Skeletal muscle satellite cell (primary cell): ENCODE data around the gene MBD5.
A peak's percentile ranks its signal among the peaks of the same experiment; 100 is the strongest.

ENCODE experiments used
- H3K27me3 ChIP-seq: 2 replicates; pipeline ENCODE4 v1.7.0; 2013; ENCODE audit warnings: low read length; ENCODE audit not compliant: control insufficient read depth, insufficient read depth
- H3K36me3 ChIP-seq: 2 replicates; pipeline ENCODE4 v1.7.0; 2013; ENCODE audit warnings: mild to moderate bottlenecking, control low read depth, low read length; ENCODE audit not compliant: insufficient read depth
- H3K4me1 ChIP-seq: 2 replicates; pipeline ENCODE4 v1.7.0; 2013; ENCODE audit warnings: low read length; ENCODE audit not compliant: control insufficient read depth, insufficient read depth
- H3K4me2 ChIP-seq: 2 replicates; pipeline ENCODE4 v1.7.0; 2013; ENCODE audit warnings: mild to moderate bottlenecking, low read length
- H3K4me3 ChIP-seq: 2 replicates; pipeline ENCODE4 v1.7.0; 2013; ENCODE audit warnings: low read length
- H3K9ac ChIP-seq: 2 replicates; pipeline ENCODE4 v1.7.0; 2013; ENCODE audit warnings: mild to moderate bottlenecking, low read depth, low read length, moderate library complexity
- H3K9me3 ChIP-seq: replicated peaks from 2 replicates; pipeline ENCODE4 v1.7.0; 2013; ENCODE audit warnings: mild to moderate bottlenecking, control low read depth, low read length

MBD5 gene

DNA sequence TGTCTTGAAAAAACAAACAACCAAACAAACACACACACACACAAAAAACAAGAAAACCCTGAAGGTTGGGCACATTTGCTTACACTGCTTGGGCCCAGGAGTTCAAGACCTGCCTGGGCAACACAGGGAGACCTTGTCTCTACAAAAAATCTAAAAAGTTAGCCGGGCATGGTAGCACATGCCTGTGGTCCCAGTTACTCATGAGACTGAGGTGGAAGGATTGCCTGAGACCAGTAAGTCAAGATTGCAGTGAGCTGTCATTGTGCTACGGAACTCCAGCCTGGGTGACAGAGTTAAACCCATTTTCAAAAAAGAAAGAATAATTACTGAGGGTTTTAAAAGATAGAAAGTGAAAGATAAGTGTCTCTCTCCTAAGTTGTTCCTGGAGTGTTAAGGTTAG lies 103.4 kb downstream of the MBD5 start:
- Histone ChIP-seq H3K9me3 (no peaks in the 10 kb centered on the region), H3K4me1 (peaks cover 14% of the 10 kb centered on the region), H3K4me2 (no peak overlapping the region), H3K4me3 (no peak overlapping the region), H3K27me3 (no peaks in the 10 kb centered on the region), H3K36me3 (no peaks in the 10 kb centered on the region), H3K9ac (no peak overlapping the region)

DNA sequence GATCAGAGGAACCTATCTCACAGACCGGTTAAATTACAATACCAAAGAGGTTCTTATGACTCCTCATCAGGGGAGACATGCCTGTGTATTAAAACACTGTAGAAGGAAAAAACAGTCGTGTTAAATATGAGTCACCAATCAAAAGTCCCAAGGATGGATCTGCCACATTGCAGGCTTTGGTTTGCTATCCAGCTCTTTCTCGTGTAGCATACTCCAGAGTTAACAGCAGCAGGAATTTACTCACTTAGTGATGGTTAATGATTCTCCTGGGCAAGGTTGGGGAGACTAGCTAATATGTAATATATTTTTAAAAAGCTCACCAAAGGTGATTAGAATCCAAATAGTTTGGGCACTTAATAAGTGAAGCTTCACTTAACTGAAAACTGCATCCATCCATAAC lies 109.7 kb downstream of the MBD5 start:
- no peak overlapping the region for H3K4me3 ChIP-seq
- H3K9ac ChIP-seq: no peak overlapping the region
- no peaks in the 10 kb centered on the region for H3K9me3 ChIP-seq
- H3K27me3 ChIP-seq: no peaks in the 10 kb centered on the region
- H3K4me1 ChIP-seq: peaks cover 12% of the 10 kb centered on the region
- no peaks in the 10 kb centered on the region for H3K36me3 ChIP-seq
- no peak overlapping the region for H3K4me2 ChIP-seq

DNA sequence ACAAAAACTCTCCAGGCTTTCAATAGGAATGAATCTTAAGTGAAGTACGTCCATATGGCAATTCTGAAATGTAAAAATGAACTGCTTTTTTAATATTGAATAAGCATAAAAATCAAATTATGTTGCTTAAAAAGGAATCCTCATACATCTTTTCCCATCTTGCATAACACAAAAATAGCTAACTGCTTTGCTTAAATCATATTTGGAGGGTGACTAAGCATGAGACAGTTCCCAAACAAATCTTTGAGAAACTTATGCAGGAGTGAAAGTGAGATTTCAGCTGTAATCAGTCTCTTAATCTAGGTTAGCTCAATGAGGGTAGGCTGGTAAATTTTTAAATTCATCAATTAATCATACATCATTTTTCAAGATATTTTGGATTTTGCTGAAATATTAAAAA lies 111.5 kb downstream of the MBD5 start:
- H3K27me3 ChIP-seq: no peaks in the 10 kb centered on the region
- no peaks in the 10 kb centered on the region for H3K36me3 ChIP-seq
- H3K4me3 ChIP-seq: no peak overlapping the region
- H3K4me1 ChIP-seq: peaks cover 12% of the 10 kb centered on the region
- H3K4me2 ChIP-seq: peak overlapping the region; percentile 9
- H3K9me3 ChIP-seq: no peaks in the 10 kb centered on the region
- H3K9ac ChIP-seq: no peak overlapping the region

- Histone ChIP-seq H3K36me3 (no peaks in the 10 kb centered on the region), H3K9me3 (no peaks in the 10 kb centered on the region), H3K9ac (no peak overlapping the region), H3K4me2 (no peak overlapping the region), H3K4me3 (no peak overlapping the region), H3K27me3 (no peaks in the 10 kb centered on the region), H3K4me1 (peaks cover 6% of the 10 kb centered on the region)
Observed at GRCh38 chr2:148135705-148136104, 114.8 kb downstream of the MBD5 start.

- H3K27me3 ChIP-seq: no peaks in the 10 kb centered on the region
- no peak overlapping the region for H3K4me2 ChIP-seq
- no peak overlapping the region for H3K4me3 ChIP-seq
- peaks cover 4% of the 10 kb centered on the region for H3K4me1 ChIP-seq
- no peaks in the 10 kb centered on the region for H3K9me3 ChIP-seq
- no peaks in the 10 kb centered on the region for H3K36me3 ChIP-seq
- no peak overlapping the region for H3K9ac ChIP-seq
Observed at GRCh38 chr2:148136441-148136840, 115.5 kb downstream of the MBD5 start.

DNA sequence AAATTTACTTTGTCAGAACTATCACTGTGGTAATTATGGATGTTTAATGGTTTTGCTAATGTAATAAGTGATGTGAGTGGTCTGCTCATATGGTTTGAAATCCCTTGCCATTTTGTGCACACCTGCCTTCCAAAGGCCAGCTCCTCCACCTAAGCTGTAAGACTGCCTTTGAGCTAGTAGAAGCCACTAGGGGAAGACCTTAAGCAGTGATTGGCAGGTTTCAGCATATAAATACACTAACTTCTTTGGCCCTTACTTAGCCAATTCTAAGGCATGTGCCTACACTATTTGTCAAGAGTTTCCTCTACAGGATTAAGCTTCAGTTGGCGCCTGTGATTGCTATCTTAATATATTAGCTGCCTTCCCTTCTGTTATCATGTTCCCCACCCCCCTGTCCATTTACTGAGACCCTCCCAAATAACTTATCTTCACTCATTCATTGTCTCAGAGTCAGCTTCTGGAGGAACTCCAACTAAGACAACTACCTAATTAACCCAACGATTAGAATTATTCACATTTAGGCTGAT lies 141.1 kb downstream of the MBD5 start:
- no peaks in the 10 kb centered on the region for H3K4me1 ChIP-seq

DNA sequence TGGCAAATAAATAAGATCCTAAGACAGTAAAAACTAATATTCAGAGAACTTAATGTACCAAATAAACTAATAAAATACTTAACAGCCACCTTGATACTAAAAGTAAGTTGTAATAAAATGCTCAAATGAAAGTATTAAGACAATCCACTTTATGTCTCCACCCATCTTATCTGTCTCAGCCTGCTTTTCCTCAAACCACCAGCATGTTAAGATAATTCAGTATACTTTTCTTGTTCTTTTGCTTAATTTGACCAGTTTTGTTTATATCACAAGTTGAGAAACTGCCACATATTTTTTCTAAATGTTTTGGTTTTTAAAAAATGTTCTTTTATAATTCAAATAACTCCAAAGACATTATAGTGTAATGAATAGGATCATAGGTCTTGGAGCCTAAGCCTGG lies 142.0 kb downstream of the MBD5 start:
- no peak overlapping the region for H3K9ac ChIP-seq
- no peaks in the 10 kb centered on the region for H3K36me3 ChIP-seq
- H3K4me1 ChIP-seq: no peaks in the 10 kb centered on the region
- no peaks in the 10 kb centered on the region for H3K9me3 ChIP-seq
- no peak overlapping the region for H3K4me3 ChIP-seq
- no peak overlapping the region for H3K4me2 ChIP-seq
- no peaks in the 10 kb centered on the region for H3K27me3 ChIP-seq

More for the DNA sequence above, 141.1 kb downstream of the MBD5 start:
- Histone ChIP-seq H3K36me3 (no peaks in the 10 kb centered on the region), H3K27me3 (no peaks in the 10 kb centered on the region), H3K9ac (no peak overlapping the region), H3K4me2 (no peak overlapping the region), H3K9me3 (no peaks in the 10 kb centered on the region), H3K4me3 (no peak overlapping the region)

- Histone ChIP-seq H3K4me3 (no peak overlapping the region), H3K9ac (no peak overlapping the region), H3K27me3 (no peaks in the 10 kb centered on the region), H3K36me3 (no peaks in the 10 kb centered on the region), H3K4me2 (no peak overlapping the region), H3K4me1 (no peaks in the 10 kb centered on the region), H3K9me3 (no peaks in the 10 kb centered on the region)
Observed at GRCh38 chr2:148165975-148166374, 145.1 kb downstream of the MBD5 start.

DNA sequence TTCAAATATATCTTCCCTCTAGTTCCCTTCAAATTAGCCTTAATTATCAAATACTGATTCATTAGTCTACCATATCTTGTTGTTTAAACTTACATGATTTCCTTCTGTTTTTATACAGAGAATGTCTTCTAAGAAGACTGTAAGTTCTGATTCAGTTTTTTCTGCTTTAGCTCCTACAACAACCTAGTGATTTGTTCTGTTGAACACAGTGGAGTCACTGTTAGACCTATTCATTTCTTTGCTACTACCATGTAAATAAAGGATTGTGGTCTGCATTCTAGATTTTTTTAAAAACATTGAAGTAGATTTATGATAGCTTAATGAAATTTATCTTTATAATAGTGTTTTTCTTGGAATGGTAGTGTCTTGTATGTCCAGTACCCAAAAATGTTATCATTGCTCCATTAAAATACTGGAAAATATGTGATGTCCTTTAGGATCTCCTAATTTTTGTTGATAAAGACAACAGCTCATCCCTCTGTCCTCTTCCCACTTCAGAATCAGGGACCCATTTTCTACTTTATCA lies 146.4 kb downstream of the MBD5 start:
- Histone ChIP-seq H3K27me3 (no peaks in the 10 kb centered on the region), H3K9ac (no peak overlapping the region), H3K4me1 (no peaks in the 10 kb centered on the region), H3K4me3 (no peak overlapping the region), H3K9me3 (no peaks in the 10 kb centered on the region), H3K36me3 (no peaks in the 10 kb centered on the region), H3K4me2 (no peak overlapping the region)

- Histone ChIP-seq H3K27me3 (no peaks in the 10 kb centered on the region), H3K36me3 (no peaks in the 10 kb centered on the region), H3K4me2 (no peak overlapping the region), H3K9ac (no peak overlapping the region), H3K4me3 (no peak overlapping the region), H3K9me3 (no peaks in the 10 kb centered on the region), H3K4me1 (no peaks in the 10 kb centered on the region)
Observed at GRCh38 chr2:148167855-148168254, 147.0 kb downstream of the MBD5 start.

DNA sequence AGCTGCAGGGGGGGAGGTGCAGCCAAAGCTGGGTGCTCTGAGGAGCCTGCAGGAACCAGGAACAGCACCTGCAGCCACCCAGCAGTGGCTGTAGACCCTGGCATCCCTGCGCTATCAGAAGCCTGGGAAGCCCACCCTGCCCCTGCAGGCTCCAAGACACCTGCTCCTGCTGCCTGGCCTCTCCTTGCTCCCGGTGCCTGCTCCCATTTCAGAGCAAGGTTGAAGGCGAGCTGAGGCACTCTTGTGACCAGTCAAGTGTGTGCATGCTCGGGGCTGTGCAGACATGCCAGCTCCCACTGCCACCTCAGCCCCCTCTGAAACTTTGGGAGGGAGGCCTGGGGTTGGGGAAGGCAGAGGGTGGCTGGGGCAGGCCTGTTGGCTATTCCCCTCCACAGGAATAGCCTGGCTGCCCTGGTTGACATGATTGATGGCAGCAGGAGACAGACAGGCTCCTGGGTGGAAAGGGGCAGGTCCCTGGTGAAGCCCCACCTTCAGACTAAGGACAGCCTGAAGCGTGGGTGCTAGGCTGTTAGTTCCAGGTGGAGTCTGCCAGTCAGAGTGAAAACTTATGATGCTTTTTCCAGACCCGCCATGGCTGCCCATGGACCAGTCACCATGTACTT lies 151.4 kb downstream of the MBD5 start:
- Histone ChIP-seq H3K4me2 (no peak overlapping the region), H3K27me3 (no peaks in the 10 kb centered on the region), H3K9me3 (no peaks in the 10 kb centered on the region), H3K9ac (no peak overlapping the region), H3K4me3 (no peak overlapping the region), H3K4me1 (no peaks in the 10 kb centered on the region), H3K36me3 (no peaks in the 10 kb centered on the region)

- H3K9ac ChIP-seq: no peak overlapping the region
- no peak overlapping the region for H3K4me3 ChIP-seq
- H3K36me3 ChIP-seq: no peaks in the 10 kb centered on the region
- H3K9me3 ChIP-seq: no peaks in the 10 kb centered on the region
- no peak overlapping the region for H3K4me2 ChIP-seq
- H3K27me3 ChIP-seq: no peaks in the 10 kb centered on the region
- no peaks in the 10 kb centered on the region for H3K4me1 ChIP-seq
Observed at GRCh38 chr2:148173168-148173567, 152.3 kb downstream of the MBD5 start.
